ENCODE data around the gene SAP30BP. TPM values are rescaled to one million over a fixed set of nuclear protein-coding genes. Genes with fewer than 3 reads are reported as not detected.

SAP30BP gene
- total RNA-seq, 1 donor from 2014 or later, result 106 TPM

- no peak for DNase-seq (ENCODE audit: low spot score)
Observed at GRCh38 chr17:75738218-75738802, 71.2 kb downstream of the SAP30BP start.

DNA sequence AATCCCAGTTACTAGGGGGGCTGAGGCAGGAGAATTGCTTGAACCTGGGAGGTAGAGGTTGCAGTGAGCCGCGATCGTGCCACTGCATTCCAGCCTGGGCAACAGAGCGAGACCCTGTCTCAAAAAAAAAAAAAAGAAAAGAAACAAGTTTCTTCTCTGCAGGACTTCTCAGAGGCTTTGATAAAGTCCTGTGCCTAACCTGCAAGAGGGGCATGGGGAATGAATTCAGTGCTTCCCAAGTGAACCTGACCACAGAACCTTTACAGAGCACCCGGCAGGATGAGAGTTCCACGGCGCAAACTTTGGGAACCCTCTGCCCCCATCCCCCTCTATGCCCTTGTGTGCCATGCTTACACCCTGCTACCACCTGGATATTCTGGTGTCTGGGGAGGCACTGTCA, 72.0 kb downstream of the SAP30BP start:
- no peak for DNase-seq (ENCODE audit: low spot score)

DNA sequence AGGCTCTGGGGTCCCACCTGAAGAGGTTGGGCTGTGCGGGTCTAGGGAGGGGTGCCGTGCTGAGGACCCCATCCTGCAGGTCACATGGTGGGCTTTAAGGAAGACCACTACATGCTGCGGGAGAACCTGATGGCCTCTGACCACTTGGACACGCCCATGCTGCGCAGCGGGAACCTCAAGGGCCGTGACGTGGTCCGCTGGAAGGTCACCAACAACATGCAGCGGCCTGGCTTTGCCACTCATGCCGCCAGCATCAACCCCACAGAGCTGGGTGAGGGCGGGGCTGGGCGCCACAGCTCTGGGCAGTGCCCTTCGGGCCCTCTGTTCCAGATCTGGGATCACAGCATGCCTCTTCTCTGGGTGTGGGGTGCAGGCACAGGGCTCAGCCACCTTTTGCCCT, 72.7 kb downstream of the SAP30BP start:
- no peak for DNase-seq (ENCODE audit: low spot score)

DNA sequence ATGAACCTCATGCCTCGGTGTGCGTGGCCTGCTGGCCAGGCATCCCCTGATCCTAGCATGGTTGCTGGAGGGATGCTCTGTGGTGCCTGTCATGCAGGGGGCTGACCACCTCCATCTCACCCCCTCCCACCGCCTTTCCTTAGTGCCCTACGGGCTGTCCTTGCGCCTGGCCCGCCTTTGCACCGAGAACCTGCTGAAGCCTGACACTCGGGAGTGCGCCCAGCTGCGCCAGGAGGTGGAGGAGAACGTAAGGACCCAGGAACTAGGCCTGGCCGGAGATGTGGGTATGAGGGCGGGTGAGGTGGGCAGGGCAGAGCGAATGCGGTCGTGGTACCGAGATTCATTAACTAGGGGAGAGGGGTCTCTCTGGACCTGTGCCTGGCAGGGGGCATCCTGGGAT, 73.1 kb downstream of the SAP30BP start:
- DNase-seq (ENCODE audit: low spot score), result no peak

DNA sequence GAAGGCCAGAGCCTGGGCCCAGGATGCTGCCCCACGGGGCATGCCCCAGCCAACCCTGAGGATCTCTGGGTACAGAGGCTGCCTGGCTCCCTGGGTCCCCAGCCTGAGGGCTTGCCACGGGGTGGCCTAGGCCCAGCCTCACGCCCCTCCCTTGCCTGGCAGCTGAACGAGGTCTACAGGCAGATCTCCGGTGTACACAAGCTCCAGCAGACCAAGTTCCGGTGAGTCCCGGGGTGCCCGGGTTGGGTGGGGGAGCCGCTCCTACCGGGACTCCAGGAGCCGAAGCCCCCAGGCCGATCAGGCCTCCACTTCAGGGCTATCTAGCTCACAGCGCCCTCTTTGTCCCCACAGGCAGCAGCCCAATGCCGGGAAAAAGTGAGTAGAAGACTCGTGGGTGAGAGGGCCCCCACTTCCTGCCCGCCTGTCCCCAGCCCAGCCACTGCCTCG, 73.5 kb downstream of the SAP30BP start:
- DNase-seq (ENCODE audit: low spot score), result no peak

- no peak for DNase-seq (ENCODE audit: low spot score)
Observed at GRCh38 chr17:75742337-75742736, 75.2 kb downstream of the SAP30BP start.

DNA sequence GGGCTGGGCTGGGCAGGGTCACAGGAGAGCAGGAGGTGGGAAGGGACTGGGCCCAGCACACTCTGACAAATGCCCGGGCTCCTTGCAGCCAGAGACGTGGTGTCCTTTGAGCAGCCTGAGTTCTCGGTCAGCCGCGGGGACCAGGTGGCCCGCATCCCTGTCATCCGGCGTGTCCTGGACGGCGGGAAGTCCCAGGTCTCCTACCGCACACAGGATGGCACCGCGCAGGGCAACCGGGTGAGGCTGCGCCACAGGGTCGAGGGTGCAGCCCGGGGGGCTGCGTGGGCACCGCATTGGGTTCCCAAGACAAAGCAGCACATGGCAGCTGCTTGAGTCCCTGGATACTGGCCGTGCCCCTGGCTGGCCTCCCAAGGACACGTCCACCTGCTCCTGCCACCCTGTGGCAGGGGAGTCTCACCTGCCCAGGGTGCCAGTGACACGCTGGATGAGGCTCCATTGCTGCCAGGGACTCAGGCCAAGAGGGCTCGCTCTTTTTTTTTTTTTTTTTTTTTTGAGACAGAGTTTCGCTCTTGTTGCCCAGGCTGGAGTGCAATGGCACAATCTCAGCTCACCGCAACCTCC, 76.6 kb downstream of the SAP30BP start:
- no peak for DNase-seq (ENCODE audit: low spot score)

- DNase-seq (ENCODE audit: low spot score), result no peak
Observed at GRCh38 chr17:75748706-75749105, 81.6 kb downstream of the SAP30BP start.

DNA sequence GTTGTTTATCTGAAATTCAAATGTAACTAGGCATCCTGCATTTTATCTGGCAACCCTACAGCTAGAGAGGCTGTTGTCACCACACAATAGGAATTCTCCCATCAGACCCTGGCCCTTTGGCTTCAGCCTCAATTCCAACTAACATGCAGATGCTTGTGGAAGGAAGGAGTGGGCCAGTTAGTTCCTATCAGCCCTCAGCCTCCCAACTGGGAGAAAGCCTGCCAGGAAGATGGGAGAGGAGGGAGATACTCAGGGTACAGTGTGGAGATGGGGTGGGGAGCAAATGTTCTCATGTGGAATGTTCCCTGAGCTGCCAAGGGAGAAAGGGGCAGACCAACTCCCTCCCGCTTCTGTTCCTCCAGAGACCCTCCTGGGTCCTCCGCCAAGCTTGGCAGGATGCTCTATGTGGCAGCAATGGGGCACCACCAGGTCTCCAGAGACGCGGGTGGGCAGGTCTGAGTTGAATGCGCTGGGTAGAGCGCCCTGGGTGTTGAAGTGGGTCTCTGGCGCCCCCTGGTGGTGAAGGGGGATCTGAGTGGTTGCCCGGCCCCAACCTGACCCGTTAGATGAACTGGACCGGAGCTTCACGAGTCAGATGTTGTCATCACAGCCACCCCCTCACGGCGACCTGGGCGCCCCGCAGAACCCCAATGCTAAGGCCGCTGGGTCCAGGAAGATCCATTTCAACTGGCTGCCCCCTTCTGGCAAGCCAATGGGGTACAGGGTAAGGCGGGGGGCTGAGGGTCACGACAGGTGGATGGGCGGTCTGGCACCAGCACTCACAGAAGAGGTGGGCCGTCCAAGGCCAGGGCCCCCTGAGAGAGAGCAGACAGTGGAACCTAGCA, 82.6 kb downstream of the SAP30BP start:
- peak; percentile 83 for DNase-seq (ENCODE audit: low spot score)

- DNase-seq (ENCODE audit: low spot score), result no peak
Observed at GRCh38 chr17:75750661-75751423, 83.7 kb downstream of the SAP30BP start.

DNA sequence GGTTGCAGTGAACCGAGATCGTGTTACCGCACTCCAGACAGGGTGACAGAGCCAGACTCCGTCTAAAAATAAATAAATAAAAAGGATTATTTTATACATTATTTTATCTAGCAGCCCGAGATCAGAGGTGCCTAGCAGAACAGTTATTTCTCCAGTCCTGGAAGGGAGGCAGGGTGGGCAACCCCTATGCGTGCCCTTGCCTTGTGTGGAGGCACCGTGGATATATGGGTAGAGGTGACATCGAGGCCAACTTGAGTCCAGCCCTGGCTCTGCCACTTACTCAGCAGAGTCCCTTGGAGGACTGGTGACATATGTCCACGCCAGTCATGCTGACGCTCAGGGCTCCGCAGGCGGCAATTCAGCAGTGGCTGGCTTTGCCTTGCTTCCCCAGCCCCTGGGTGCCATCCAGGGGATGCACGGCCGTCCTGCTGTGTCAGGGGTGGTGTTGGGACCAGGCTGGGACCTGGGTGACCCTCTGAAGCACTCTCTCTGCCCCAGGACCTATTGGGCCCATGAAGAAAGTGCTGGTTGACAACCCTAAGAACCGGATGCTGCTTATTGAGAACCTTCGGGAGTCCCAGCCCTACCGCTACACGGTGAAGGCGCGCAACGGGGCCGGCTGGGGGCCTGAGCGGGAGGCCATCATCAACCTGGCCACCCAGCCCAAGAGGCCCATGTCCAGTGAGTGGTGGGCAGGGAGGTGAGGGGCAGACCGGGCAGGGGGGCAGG, 84.7 kb downstream of the SAP30BP start:
- no peak for DNase-seq (ENCODE audit: low spot score)

GRCh38 chr17:75752405-75752709, 85.2 kb downstream of the SAP30BP start:
- no peak for DNase-seq (ENCODE audit: low spot score)

GRCh38 chr17:75752802-75753513, 85.8 kb downstream of the SAP30BP start:
- no peak for DNase-seq (ENCODE audit: low spot score)

DNA sequence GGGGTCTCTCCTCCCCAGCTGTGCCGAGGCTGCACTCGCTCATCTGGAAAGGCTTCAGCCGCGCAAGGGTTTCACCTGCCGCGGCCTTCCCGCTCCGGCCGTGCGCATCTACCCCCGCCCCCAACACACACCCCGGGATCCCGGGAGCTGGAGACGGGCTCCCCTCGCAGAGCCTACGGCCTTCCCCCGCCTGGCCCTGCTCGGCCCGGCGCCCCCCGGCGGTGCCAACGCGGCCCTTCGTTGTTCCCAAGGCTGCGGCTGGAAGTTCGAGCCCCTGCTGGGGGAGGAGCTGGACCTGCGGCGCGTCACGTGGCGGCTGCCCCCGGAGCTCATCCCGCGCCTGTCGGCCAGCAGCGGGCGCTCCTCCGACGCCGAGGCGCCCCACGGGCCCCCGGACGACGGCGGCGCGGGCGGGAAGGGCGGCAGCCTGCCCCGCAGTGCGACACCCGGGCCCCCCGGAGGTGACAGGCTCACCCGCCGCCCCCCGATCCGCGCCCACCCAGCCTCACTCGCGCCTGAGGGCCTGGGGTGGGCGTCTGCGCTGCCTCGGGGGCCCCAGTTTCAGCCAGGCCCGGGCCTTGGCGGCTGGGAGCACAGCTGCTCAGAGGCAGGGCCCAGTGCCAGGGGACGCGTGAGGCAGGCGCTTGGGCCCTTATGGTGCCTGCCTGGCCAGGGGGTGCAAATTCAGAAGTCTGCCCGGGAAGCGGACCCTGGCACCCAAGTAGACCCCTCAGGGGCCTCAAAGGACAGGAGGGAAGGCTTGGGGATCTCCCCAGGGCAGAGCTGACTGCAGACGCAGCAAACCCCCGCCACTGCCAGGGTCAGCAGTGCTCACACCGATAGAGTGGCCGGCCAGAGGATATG, 86.6 kb downstream of the SAP30BP start:
- no peak for DNase-seq (ENCODE audit: low spot score)

GRCh38 chr17:75754378-75755204, 87.5 kb downstream of the SAP30BP start:
- no peak for DNase-seq (ENCODE audit: low spot score)

DNA sequence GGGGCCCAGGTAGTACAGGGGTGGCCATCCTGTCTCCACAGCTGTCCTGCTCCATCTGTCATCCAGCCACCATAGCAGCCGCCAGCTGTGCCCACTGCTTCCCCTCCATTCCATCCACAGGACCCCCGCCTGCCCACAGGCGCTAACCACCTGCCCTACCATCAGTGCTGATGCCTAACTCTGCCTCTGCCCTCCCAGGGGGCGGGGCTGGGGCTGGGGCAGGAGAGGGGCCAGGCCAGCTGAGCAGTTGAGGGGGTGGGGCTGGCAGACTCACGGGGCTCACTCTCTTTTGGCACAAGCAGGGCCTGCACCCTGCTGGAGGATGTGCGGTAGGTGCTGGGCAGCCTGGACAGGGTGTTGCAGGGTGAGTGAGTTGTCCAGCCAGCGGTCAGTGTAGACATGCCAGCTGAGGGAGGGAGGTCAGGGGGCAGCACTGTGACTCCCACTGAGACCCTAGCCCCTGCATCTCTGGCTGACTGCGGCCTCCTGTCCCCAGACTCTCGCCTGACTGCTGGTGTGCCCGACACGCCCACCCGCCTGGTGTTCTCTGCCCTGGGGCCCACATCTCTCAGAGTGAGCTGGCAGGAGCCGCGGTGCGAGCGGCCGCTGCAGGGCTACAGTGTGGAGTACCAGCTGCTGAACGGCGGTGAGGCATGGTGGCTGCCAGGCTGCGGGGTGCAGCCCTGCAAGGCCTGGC, 88.2 kb downstream of the SAP30BP start:
- DNase-seq (ENCODE audit: low spot score), result no peak

GRCh38 chr17:75755990-75756389, 88.9 kb downstream of the SAP30BP start:
- no peak for DNase-seq (ENCODE audit: low spot score)

DNA sequence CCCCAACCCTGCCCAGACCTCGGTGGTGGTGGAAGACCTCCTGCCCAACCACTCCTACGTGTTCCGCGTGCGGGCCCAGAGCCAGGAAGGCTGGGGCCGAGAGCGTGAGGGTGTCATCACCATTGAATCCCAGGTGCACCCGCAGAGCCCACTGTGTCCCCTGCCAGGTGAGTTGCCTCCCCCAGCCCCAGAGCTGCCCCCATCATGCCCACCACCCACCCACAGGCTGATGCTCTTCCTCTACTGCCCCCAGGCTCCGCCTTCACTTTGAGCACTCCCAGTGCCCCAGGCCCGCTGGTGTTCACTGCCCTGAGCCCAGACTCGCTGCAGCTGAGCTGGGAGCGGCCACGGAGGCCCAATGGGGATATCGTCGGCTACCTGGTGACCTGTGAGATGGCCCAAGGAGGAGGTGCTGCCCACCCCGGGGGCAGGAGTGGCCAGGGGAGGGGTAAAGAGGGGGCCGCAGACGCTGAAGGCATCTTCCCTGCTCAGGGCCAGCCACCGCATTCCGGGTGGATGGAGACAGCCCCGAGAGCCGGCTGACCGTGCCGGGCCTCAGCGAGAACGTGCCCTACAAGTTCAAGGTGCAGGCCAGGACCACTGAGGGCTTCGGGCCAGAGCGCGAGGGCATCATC, 89.4 kb downstream of the SAP30BP start:
- no peak for DNase-seq (ENCODE audit: low spot score)
